CD4-positive, alpha-beta T cell treated with Interleukin-6 at 100 ng/mL for 8 hours (primary cell): ENCODE data around the gene APOA1.

Experiments used
- DNase-seq: peaks from one replicate; pipeline ENCODE4 v3.0.0-alpha.2; 2020; ENCODE audit warnings: mixed read lengths, low spot score

Gene APOA1

GRCh38 chr11:116837231-116838091 lies at the start of gene APOA1:
TSS of gene APOA1 (minus strand) at chr11:116837622. CDS start at chr11:116837387, 235 bp downstream.
- DNase-seq: no peak

- no peak for DNase-seq
Measured at GRCh38 chr11:116885951-116886655, 48.7 kb upstream of the APOA1 start.

- no peak for DNase-seq
Measured at GRCh38 chr11:116882386-116882785, 45.0 kb upstream of the APOA1 start.

- DNase-seq: no peak
Measured at GRCh38 chr11:116881143-116881542, 43.7 kb upstream of the APOA1 start.

- peak; percentile 51 for DNase-seq
Measured at GRCh38 chr11:116879800-116880625, 42.6 kb upstream of the APOA1 start.

- DNase-seq: no peak
Measured at GRCh38 chr11:116876656-116877055, 39.2 kb upstream of the APOA1 start.

- no peak for DNase-seq
Measured at GRCh38 chr11:116875194-116875593, 37.8 kb upstream of the APOA1 start.

GRCh38 chr11:116874251-116874650 lies 36.8 kb upstream of the APOA1 start:
- DNase-seq: no peak

GRCh38 chr11:116873381-116873780 lies 36.0 kb upstream of the APOA1 start:
- no peak for DNase-seq

- DNase-seq: no peak
Measured at GRCh38 chr11:116871248-116871647, 33.8 kb upstream of the APOA1 start.

- DNase-seq: no peak
Measured at GRCh38 chr11:116870054-116870453, 32.6 kb upstream of the APOA1 start.

- DNase-seq: no peak
Measured at GRCh38 chr11:116869610-116870009, 32.2 kb upstream of the APOA1 start.

- DNase-seq: no peak
Measured at GRCh38 chr11:116868066-116868465, 30.6 kb upstream of the APOA1 start.

- DNase-seq: no peak
Measured at GRCh38 chr11:116867619-116868018, 30.2 kb upstream of the APOA1 start.

GRCh38 chr11:116866804-116867455 lies 29.5 kb upstream of the APOA1 start:
- no peak for DNase-seq

GRCh38 chr11:116865696-116866095 lies 28.3 kb upstream of the APOA1 start:
- no peak for DNase-seq

GRCh38 chr11:116864531-116864930 lies 27.1 kb upstream of the APOA1 start:
- no peak for DNase-seq

- no peak for DNase-seq
Measured at GRCh38 chr11:116862951-116863350, 25.5 kb upstream of the APOA1 start.

GRCh38 chr11:116862185-116862584 lies 24.8 kb upstream of the APOA1 start:
- no peak for DNase-seq

- no peak for DNase-seq
Measured at GRCh38 chr11:116861539-116861938, 24.1 kb upstream of the APOA1 start.

- no peak for DNase-seq
Measured at GRCh38 chr11:116860303-116860702, 22.9 kb upstream of the APOA1 start.

GRCh38 chr11:116859175-116859574 lies 21.8 kb upstream of the APOA1 start:
- DNase-seq: no peak
